Middle frontal gyrus (tissue), 1 donor: ENCODE data around the gene WNT9A.

Experiments used
- DNase-seq: peaks from one replicate; pipeline ENCODE4 v3.0.0-alpha.2; 2015; ENCODE audit warnings: low spot score; ENCODE audit errors: extremely low spot score

The WNT9A gene

DNA sequence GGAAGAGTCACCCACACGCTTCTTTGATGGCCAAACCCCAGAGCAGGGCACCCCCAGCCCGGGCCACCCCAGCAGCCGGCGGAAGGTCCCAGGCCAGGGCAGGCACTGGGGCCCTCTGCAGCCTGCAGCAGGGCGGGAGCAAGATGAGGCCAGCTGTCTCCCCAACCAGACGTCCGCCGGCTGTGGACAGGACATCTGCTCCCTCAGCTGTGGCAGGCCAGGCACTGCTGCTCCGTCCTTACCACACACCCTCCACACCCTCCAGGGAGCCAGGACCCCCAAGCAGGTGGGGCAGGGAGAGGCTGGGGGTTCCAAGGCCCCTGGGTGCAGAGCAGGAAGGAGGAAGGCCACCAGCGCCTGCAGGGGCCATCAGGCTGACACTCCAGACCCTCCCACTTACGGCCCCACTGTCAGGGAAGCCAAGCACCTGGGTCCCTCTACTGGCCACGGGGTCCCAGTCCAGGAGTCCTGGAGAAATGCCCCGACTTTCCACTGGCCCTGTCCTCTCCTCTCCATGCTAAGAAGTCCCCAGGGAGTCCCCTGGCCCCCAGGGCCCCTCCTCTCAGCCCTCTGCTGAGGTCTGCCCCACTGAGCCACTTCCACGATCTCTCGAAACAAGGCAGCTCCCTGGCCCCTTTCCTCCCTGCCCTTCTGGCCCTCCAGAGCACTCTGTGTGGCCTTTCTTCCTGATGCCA, 5.6 kb downstream of the WNT9A start:
- no peak for DNase-seq

GRCh38 chr1:227941509-227942020, 6.2 kb downstream of the WNT9A start:
- no peak for DNase-seq

DNA sequence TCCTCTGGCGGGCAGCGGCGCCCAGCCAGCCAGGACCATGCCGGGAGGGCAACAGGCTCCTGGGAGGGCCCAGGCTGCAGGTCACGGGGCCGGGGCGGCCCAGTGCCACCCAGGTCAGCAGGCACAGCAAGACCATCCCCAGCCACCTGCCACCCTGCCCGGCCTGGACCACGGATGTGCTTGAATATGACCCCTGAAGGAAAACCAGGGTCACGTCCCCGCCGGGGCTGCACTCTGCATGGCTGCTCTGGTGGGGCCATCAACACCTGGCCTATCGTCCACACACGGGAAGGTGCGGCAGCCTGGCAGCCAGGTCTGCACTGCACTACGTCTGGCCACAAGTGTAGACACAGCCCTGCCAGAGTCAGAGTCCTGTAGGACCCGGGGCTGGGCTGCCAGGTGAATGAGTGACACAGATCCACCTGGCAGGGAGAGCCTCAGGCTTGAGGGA, 6.9 kb downstream of the WNT9A start:
- no peak for DNase-seq

GRCh38 chr1:227939791-227940771, 7.7 kb downstream of the WNT9A start:
- no peak for DNase-seq

DNA sequence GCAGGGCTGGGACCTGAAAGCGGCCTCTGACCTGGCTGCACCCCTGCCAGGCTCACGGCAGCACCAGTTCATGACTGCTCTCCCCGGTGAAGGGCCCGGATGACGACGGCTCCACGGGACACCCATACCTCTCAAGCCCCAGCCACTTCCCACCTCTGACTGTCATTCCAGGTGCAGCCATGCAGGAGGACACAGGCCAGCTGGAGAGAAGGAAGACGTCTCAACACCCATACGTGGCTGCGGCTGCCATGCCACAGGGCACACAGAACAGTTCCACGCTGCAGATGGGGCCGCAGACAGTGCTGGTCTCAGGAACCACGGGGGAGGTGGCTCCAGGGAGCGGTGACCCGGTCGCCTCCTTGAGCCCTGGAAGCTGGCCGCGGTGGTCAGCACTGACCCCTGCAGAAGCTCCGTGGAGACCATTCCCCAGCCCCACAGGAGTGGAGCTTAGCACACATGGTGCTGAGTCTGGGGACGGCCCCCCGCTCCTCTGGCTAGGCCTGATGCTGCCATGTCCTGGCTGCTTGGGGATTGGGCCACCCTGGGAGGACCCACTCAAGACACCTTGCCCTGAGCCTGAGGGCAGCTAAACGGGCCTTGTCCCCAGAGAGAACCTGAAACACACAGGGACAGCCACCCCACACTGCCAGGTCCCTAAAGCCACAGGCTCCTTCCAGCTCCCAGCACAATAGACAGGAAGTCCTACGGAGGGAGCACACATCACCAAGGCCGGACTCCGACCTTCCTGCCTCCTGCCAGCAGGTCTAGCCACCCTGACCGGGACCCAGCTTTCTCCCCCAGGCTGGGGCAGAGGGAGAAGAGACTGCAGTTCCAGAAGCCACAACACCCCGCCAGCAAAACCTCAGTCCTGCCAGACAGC, 8.6 kb downstream of the WNT9A start:
- DNase-seq = no peak

DNA sequence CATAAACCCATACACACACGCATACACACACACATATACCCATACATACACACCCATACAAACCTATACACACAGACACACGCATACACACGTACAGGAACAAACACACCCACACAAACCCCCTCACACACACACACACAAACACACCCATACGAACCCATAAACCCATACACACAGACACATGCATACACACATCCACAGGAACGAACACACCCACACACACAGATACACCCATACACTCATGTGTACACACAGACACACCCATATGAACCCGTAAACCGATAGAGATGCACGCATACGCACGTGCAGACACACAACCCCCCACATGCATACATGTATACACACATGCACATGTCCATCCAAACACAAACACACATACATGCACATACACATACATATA, 9.5 kb downstream of the WNT9A start:
- DNase-seq = no peak

- no peak for DNase-seq
Observed at GRCh38 chr1:227937838-227938145, 9.9 kb downstream of the WNT9A start.

DNA sequence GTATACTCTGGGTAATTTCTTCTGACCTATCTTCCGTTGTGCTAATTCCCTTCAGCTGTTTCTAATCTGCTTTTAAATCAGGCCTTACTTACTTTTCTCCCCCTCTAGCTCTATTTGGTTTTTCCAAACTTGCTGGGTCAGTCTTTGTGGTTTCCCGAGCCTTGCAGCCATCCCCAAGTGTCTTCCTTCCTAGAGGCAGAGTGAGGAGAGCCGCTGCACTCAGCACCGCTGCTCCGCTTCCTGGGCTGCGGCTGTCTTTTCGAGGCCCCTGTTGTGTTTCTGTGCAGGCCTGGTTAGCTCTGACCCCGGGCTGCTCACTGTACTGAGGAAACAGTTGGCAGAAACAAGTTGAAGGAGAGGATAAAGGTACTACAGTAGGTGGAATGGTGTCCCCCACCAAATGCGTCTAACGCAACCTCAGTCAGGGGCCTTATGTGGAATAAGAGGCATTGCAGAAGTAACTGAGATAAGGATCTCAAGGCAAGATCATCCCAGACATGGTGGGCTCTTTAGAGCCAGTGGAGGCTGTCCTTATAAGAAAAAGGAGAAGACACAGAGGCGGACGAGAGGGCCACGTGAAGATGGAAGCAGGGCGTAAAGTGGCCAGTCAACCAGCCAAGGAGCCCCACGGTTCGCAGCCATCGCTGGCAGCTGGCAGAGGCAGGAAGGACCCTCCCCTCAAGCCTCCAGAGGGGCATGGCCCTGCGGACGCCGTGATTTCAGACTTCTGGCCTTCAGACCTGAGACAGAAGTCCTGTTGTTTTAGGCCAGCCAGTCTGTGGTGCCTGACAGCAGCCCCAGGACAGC, 10.5 kb downstream of the WNT9A start:
- DNase-seq = no peak

DNA sequence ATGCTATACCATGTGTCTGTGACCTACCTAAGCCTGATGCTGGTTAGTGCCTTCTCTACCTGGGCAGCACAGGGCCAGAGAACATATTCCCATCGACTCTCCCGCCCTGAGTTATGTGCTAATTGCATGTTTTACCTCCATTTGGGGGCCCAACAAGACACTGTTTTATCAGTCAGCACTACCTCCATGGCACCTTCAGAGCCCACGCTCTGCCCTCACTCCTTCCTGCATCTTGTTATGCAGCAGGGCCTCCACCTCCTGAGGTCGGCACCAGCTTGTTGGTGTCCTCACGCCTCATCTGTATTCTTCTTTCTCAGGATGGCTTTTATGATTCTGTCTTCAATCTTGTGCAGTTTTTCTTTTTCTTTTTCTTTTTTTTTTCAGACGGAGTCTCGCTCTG, 11.9 kb downstream of the WNT9A start:
- DNase-seq = no peak

- no peak for DNase-seq
Observed at GRCh38 chr1:227934476-227935313, 13.0 kb downstream of the WNT9A start.

DNA sequence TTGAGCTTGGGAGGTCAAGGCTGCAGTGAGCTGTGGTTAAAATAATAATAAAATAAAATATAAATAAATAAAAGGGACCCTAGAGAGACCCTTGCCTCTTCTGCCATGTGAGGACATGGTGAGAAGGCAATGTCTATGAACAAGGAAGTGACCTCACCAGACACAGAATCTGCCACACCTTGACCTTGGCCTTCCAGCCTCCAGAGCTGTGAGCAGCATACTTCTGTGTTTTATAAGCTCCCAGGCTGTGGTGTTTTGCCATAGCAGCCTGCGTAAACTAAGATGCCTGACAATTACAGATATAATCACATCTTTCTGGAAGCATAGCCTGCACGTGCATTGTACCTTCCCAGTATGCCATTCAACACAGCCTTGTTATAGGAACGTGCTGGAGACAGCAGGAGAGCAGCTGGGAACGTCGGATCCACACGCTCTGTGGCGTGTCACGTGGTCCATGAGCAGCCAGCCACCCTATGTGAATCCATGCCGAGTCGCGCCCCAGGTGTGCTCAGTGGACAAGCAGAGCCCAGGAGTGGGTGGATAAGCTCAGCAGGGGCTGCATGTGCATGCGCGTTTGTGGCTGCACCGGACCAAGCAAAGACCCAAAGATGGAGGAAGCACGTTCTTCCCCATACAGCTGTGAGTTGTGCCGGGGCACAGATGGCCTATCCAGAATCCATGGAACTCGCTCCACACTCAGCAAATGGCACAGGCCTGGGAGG, 17.8 kb downstream of the WNT9A start:
- no peak for DNase-seq

DNA sequence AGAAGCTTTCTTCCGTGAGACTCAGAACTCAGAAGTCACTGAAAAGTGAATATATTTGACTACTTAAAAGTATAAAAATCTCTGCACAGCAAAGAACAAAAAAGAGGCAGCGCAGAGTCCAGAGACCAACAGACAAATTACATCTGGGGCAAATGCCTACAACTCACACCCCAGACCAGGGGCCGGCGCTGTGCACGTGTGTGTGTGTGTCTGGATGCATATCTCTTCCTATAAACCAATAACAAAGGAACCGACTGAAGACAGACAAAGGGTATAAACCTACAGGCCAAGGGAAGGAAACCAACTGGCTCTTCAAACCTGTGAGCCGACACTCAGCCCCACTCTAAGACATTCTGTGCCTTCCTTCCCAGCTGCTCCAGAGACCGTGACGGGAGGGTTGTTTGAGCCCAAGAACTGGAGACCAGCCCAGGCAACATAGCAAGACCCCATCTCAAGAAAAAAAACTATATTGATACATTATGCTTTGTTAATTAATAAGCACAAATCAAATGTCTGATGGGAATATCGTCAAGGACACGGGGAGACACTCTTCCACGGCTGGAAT, 18.8 kb downstream of the WNT9A start:
- DNase-seq = no peak

DNA sequence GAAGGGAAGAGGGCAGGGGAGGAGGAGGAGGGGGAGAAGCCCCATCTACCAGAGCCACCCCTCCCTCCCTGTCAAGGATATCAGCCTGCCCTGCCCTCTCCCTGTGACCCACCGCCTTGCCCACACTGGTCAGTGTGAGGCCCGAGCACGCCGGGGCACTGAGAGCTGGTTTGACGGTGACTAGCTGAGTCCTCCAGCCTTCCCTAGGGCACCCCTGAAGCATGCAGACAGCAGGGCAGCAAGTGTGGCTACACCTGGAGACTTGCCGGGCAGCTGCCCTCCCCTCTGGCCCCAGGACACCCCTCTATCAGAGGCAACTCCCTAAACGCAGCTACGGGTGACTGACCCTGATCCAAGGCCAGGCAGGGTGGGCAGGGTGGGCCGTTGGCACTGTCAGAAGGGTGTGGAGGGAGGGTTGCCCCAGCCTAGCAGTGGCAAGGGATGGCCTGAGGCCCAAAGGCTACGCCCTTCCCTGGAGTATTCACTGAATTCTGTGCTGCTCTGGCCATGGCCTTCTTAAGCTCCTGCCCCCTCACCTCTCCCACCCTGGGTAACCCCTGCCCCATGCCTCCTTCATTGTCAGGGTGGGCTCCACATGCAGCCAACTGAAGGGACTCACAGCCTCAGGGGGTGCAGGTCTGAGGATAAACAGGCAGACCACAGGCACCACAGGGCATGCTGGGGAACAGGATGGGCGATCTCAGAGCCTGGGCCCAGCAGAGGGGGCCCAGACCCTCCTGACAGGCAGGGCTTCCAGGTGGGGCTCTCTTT, 19.6 kb downstream of the WNT9A start:
- DNase-seq = no peak

DNA sequence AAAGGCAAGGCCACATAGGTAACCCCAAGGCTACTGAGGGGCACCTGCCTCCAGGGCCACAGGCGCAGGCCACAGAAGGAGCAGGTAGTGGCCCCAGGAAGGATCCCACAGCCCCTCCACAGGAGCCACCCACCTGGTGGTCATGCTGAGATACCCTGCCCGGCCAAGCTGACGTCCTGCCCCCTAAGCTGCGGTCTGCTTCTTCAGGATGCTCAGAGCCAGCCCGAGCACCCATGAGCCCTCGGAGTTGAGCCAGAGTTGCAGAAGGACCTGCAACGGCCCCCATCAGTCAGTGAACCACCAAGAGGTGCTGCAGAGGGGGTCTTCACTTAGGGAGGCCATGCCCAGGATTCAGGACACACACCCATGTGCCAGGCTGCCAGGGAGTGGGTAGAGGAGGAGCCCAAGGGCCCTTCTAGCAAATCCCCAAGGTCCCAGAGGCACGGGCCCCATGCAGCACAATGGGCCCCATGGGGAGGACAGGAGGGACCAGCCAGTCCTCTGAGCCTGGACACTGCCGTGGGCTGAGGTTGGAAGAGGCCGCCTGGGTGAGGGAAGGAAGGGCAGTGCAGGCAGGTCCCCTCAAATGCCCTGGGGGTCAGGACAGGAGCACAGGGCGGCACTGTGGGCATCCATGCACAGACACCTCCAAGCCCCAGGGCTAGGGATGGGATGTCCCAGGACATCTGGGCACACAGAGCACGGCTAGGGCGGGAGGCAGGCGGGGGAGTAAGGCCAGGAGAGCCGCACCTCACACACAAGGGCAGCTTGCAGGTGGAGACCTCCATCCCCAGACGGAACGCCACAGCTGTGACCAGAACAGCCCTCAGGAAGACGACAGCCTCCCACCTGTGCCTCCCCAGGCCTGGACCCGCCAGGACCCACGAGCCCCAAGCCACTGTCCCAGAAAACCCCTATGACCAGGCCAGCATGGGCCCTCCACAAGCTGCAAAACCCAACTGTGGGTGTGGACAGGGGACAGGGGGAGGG, 20.5 kb downstream of the WNT9A start:
- DNase-seq = no peak

GRCh38 chr1:227926216-227926791, 21.4 kb downstream of the WNT9A start:
- DNase-seq = no peak

GRCh38 chr1:227925582-227926198, 22.0 kb downstream of the WNT9A start:
- DNase-seq = no peak
